Tibial artery (tissue), 4 donors: Measurements from ENCODE around the gene TMOD1.

Source experiments
- DNase-seq, 2 donors: peaks; one replicate each; pipeline ENCODE4 v3.0.0-alpha.2; 2019
- H3K27ac ChIP-seq, 2 donors: fragments of 200-600 bp; sonication (generic) in 1 of 2; 1 replicate in 1 of 2; 2 replicates in 1 of 2; pipeline ENCODE4 v1.5.1; 2018 to 2019; ENCODE audit warnings: mild to moderate bottlenecking in 1 of 2
- H3K27me3 ChIP-seq, 2 donors: fragments of 200-600 bp; sonication (generic) in 1 of 2; one replicate each; pipeline versions ENCODE4 v1.5.1 to v1.6.0; 2016 to 2019
- H3K36me3 ChIP-seq, 3 donors: fragments of 200-600 bp; sonication (generic) in 2 of 3; one replicate each; pipeline ENCODE4 v1.5.1; 2016 to 2019; ENCODE audit warnings: mild to moderate bottlenecking in 2 of 3
- H3K4me1 ChIP-seq, 4 donors: fragments of 200-600 bp; sonication (generic) in 2 of 4; 1 replicate in 3 of 4; 2 replicates in 1 of 4; pipeline ENCODE4 v1.5.1; 2016 to 2019
- H3K4me3 ChIP-seq, 2 donors: fragments of 200-600 bp; sonication (generic) in 1 of 2; 1 replicate in 1 of 2; 2 replicates in 1 of 2; pipeline ENCODE4 v1.5.1; 2018 to 2019; ENCODE audit warnings: mild to moderate bottlenecking in 2 of 2
- H3K9me3 ChIP-seq, 3 donors: fragments of 200-600 bp; sonication (generic) in 1 of 3; one replicate each; pipeline ENCODE4 v1.5.1; 2016 to 2019
- intact Hi-C: fragments of 100-400 bp; cut with DNase I; formaldehyde crosslinking; loops from one replicate; pipeline ENCODE4 v1.15.0; 2023; ENCODE audit warnings: low total_unique reads
- TF ChIP-seq, protein P1 (sequence below), 2 experiments: fragments of 200-600 bp in 1 of 2; fragments of 450-650 bp in 1 of 2; IDR thresholded peaks; one replicate each; pipeline ENCODE4 v1.5.1; 2017 to 2019; ENCODE audit warnings: antibody characterized with exemption in 2 of 2, mild to moderate bottlenecking in 1 of 2, moderate library complexity in 1 of 2

The TMOD1 gene

DNA sequence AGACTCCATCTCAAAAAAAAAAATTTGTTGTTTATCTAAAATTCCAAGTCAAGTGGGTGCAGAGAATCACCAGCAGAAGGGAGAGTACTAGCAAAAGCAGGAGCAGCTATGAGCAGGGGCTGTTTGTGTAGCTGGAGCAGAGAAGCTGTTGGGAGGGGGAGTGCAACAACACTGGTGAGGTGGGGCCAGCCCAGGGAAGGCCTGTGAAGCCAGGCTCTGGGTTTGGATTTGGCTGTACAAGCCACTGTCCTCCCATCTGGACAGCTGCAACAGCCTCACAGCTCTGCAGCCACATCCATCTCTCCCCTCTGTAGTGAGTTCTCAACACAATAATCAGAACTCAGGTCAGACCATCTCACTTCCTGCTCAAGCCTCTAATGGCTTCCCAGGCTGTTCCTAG is 59.4 kb downstream of the TMOD1 start:
- Histone ChIP-seq H3K27ac (peak overlapping the region; percentile 62 to 70), H3K36me3 (peaks cover 2 to 20% (median 11%) of the 10 kb centered on the region in 3 donors), H3K27me3 (no peaks in the 10 kb centered on the region), H3K4me1 (peaks cover 12 to 92% (median 61%) of the 10 kb centered on the region in 4 donors), H3K4me3 (no peak overlapping the region), H3K9me3 (no peaks in the 10 kb centered on the region)
- DNase-seq: no peak
- TF ChIP-seq, protein P1, sequence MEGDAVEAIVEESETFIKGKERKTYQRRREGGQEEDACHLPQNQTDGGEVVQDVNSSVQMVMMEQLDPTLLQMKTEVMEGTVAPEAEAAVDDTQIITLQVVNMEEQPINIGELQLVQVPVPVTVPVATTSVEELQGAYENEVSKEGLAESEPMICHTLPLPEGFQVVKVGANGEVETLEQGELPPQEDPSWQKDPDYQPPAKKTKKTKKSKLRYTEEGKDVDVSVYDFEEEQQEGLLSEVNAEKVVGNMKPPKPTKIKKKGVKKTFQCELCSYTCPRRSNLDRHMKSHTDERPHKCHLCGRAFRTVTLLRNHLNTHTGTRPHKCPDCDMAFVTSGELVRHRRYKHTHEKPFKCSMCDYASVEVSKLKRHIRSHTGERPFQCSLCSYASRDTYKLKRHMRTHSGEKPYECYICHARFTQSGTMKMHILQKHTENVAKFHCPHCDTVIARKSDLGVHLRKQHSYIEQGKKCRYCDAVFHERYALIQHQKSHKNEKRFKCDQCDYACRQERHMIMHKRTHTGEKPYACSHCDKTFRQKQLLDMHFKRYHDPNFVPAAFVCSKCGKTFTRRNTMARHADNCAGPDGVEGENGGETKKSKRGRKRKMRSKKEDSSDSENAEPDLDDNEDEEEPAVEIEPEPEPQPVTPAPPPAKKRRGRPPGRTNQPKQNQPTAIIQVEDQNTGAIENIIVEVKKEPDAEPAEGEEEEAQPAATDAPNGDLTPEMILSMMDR (IDR thresholded peaks at IDR 0.05): no peak
- intact Hi-C loops: no loop called here

DNA sequence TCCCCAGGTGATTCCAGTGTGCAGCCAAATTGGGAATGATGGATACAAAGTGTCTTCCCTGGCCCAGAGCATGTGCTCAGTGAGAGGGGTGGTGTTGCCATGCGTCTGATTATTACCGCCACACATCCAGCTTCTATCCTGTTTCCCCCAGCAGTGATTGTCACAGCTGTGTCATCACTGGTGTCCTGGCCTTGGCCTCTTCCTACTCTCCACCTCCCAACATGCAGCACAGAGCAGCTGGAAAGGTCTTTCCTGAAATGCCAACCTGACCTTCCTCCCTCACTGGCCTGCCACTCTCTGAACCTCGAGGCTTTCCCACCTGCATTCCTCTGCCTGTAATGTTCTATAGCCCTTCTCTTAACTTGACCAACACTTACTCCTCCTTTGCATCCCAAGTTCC is 60.0 kb downstream of the TMOD1 start:
- TF ChIP-seq, protein P1 (IDR thresholded peaks at IDR 0.05): no peak
- DNase-seq: no peak
- no peak overlapping the region for H3K4me3 ChIP-seq
- no peaks in the 10 kb centered on the region for H3K9me3 ChIP-seq
- H3K27me3 ChIP-seq: no peaks in the 10 kb centered on the region
- intact Hi-C loops: no loop called here
- H3K4me1 ChIP-seq: peaks cover 12 to 85% (median 54%) of the 10 kb centered on the region in 4 donors
- peak overlapping the region; percentile 62 to 70 for H3K27ac ChIP-seq
- H3K36me3 ChIP-seq: peaks cover 8 to 26% (median 16%) of the 10 kb centered on the region in 3 donors

DNA sequence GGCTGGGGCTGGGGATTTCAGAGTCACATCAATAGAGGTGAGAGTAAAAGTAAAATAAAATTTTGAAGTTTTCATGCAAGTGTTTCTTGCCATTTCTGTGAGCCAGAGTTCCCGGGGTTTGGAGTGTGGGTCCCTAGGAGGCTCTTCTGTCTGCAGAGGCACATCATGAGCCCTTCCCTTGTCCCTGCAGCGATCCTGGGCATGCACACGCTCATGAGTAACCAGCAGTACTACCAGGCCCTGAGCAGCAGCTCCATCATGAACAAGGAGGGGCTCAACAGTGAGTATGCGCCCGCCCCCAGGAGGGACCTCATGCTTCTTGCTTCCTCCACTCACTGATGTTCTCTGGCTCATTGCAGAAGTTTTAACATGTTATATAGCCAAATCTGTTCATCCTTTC is 61.1 kb downstream of the TMOD1 start:
- DNase-seq: peak; percentile 70 to 82
- Histone ChIP-seq H3K27ac (peak overlapping the region; percentile 62 to 70), H3K4me1 (peaks cover 7 to 75% (median 44%) of the 10 kb centered on the region in 4 donors)

DNA sequence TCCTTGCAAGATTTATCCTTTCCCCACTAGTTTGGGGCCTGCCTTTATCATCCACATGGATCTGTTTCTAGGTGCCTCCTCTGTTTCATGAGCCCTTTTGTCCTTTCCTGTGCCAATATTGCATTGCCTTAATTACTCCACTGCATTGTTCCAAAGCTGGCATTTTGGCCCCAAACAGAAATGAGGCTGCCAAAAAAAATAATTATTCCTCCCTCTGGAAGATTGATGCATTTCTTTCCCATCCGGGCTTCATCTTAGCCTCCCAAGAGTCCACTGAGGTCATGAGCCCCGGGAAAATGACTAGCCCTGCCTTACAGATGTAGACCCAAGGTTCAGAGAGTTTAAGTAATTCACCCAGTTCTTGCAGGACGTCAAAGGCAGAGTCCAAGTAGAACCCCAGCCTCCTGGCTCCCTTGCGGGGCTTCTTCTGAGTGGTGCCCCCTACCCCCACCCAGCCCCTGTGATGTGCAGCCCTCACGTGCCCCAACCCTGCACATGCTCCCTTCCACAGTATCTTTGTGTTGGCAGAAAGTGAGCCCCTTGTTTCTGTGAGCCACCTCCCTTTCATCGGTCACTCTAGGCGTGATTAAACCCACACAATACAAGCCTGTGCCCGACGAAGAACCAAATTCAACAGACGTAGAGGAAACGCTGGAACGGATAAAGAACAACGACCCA is 62.1 kb downstream of the TMOD1 start:
- H3K27me3 ChIP-seq: no peaks in the 10 kb centered on the region
- H3K4me3 ChIP-seq: no peak overlapping the region
- peaks cover 26 to 46% (median 34%) of the 10 kb centered on the region in 3 donors for H3K36me3 ChIP-seq
- H3K9me3 ChIP-seq: no peaks in the 10 kb centered on the region
- intact Hi-C loops: no loop called here
- H3K27ac ChIP-seq: peak overlapping the region; percentile 62 to 70
- TF ChIP-seq, protein P1 (IDR thresholded peaks at IDR 0.05): no peak
- H3K4me1 ChIP-seq: peaks cover 6 to 68% (median 37%) of the 10 kb centered on the region in 4 donors
- DNase-seq: peak in 1 of 2 donors; percentile 75

More for the DNA sequence above, 61.1 kb downstream of the TMOD1 start:
- H3K36me3 ChIP-seq: peaks cover 16 to 36% (median 26%) of the 10 kb centered on the region in 3 donors
- no peak overlapping the region for H3K4me3 ChIP-seq
- no peaks in the 10 kb centered on the region for H3K9me3 ChIP-seq
- intact Hi-C loops: no loop called here
- H3K27me3 ChIP-seq: no peaks in the 10 kb centered on the region
- TF ChIP-seq, protein P1 (IDR thresholded peaks at IDR 0.05): no peak

DNA sequence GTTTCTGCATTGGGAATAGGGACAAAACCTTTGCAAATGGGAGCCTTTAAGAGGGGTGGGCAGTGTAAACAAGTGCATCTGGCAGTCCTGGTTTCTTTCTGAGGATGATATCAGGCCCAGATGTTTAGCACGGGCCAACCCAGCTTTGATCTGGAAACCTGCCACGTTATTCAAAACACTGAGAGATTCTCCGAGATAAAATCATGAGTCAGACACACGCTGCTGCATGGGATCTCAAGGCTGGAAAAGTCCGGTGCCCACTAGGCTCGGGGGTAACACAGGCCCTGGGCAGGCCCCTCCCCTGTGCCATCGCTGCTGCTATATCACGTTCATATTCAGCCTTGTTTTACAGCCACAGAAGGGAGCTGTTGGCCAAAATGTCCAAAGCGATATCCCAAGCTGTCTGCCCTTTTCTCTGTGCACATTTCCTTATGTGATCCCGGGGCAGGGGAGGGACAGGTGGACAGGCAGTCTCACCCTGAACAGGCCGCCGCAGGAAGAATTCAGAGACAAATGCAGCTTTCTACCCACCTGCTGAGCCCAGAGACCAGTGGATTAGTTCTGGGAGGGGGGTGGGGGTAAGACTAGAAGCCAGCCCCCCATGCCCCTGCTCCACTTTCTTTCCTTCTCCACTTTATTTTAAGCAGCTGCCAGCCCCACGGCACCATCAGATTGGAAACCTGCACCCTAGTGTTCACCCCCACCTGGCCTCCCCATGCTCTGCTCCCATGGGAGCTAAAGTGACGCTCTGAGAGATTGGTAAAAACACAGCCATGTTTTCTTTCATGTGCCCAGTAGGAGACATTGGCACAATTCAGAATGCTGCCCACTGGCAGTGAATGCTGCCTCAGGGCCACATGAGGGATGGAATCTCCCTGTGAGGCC is 63.1 kb downstream of the TMOD1 start:
- peak; percentile 76 to 87 for DNase-seq
- intact Hi-C loops: no loop called here
- Histone ChIP-seq H3K27ac (peak overlapping the region; percentile 62 to 70), H3K4me3 (no peak overlapping the region), H3K36me3 (peaks cover 35 to 56% (median 43%) of the 10 kb centered on the region in 3 donors), H3K9me3 (no peaks in the 10 kb centered on the region), H3K27me3 (no peaks in the 10 kb centered on the region), H3K4me1 (peaks cover 6 to 59% (median 32%) of the 10 kb centered on the region in 4 donors)
- TF ChIP-seq, protein P1 (IDR thresholded peaks at IDR 0.05): no peak
